ENCODE data around the gene MRPL55.

The MRPL55 gene

DNA sequence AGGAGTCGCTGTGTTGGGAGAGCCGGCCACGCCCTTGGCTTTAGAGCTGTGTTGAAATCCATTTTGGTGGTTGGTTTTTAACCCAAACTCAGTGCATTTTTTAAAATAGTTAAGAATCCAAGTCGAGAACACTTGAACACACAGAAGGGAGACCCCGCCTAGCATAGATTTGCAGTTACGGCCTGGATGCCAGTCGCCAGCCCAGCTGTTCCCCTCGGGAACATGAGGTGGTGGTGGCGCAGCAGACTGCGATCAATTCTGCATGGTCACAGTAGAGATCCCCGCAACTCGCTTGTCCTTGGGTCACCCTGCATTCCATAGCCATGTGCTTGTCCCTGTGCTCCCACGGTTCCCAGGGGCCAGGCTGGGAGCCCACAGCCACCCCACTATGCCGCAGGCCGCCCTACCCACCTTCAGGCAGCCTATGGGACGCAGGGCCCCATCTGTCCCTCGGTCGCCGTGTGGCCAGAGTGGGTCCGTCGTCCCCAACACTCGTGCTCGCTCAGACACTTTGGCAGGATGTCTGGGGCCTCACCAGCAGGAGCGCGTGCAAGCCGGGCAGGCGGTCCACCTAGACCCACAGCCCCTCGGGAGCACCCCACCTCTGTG is 10.7 kb downstream of the MRPL55 start:
- no peak for DNase-seq

- DNase-seq: no peak
These were observed 11.6 kb downstream of the MRPL55 start for GRCh38 chr1:228097333-228098081.

GRCh38 chr1:228096416-228097332 is 12.4 kb downstream of the MRPL55 start:
- DNase-seq: no peak

- DNase-seq: no peak
These were observed 13.2 kb downstream of the MRPL55 start for GRCh38 chr1:228095938-228096337.

DNA sequence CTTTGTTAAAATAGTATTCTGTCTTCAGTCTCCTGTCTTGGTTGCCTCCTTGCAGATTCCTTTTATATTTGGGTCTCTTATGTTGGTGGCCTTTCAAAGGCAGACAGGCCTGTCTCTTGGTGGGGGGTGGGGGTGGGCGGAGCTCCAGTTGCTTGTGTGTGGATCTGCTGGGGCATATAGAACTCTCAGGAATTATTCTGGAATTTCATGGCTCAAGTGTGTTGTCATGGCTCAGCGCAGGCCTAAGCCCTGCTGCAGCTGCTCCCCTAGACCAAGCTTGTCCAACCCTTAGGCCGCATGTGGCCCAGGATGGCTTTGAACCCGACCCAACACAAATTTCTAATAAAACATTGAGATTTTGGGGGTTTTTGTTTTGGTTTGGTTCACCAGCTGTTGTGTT is 13.9 kb downstream of the MRPL55 start:
- DNase-seq: no peak

DNA sequence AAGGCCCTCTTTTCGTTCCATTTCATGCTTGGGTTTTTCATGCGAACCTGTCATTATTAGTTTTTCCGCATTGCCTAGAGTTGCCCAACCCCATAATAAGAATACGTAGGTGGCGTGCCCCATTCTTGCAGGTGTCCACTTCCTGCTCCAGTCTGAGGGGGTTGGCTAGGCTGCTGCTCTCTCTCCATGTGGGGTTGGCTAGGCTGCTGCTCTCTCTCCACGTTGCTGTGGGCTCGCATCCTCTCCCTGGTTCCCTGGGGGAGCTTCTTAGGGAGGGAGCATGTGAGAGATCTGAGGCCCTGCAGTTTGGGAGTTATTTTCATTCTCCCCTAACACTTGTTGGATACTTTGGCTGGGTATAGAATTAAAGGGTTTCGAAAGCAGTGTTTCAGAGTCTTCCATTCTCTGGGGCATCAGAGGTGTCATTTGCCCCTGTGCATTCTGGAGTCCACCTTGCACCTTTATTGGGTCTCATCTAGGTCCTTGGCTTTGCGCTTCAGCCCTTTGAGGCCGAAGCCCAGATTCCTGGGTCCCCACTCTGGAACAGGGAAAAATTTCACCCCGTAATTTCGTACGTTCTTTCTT is 14.6 kb downstream of the MRPL55 start:
- DNase-seq: no peak

DNA sequence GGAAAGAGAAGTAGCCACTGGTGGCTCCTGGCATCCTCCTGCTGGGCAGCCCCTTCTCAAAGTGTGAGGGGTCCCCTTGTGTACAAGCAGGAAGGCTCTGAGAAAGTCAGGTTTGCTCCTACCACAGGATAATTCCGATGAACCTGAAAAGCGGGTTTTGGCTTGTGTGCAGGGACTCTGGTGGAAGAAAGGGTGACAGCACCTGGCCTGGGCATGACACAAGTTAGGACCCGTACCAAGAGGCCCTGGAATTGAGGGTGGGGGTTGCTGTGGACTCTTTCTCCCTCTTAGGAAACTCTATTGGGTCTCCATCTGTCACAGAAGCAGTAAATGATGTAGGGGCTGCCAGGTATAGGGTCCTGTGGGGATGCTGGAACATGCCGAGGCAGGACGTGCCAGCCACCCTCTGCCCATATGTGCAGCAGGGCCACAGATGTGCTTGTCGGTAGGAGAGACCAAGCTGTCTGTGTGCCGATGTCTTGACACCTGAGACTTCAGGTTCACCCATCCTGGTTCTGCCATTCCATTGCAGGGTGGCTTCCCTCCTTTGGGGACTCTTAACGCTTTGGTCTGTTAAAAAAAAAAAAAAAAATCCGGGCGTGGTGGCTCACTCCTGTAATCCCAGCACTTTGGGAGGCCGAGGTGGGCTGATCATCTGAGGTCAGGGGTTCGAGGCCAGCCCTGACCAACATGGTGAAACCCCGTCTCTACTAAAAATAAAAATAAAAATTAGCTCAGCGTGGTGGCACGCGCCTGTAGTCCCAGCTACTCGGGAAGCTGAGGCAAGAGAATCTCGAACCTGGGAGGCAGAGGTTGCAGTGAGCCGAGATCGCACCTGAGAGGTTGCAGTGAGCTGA is 15.8 kb downstream of the MRPL55 start:
- DNase-seq: no peak

GRCh38 chr1:228092342-228093049 is 16.6 kb downstream of the MRPL55 start:
- no peak for DNase-seq

GRCh38 chr1:228091084-228091483 is 18.0 kb downstream of the MRPL55 start:
- DNase-seq: no peak

DNA sequence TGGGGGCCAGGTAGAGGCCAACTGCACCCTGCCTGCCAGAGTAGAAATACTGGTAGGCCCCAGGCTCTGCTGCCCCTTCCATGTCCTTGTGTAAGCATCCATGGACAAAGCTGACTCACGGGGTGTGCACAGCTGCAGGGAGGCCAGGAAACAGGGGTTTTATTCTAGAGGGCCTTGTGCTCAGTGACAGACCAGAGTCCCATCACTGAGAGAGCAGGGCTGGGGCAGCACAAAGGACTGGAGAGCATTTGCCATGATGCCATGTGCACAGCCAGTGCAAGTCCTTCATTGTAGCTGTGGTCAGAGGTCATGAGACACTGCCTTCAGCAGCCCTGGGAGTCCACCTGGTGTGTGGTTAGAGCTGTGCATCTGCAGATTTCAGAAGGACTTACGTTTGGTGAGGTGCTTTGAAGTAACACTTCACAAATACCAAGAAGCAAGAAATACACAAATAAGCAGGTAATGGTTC is 18.5 kb downstream of the MRPL55 start:
- no peak for DNase-seq

- DNase-seq: no peak
These were observed 19.3 kb downstream of the MRPL55 start for GRCh38 chr1:228089519-228090380.

GRCh38 chr1:228088586-228089498 is 20.3 kb downstream of the MRPL55 start:
- DNase-seq: no peak

DNA sequence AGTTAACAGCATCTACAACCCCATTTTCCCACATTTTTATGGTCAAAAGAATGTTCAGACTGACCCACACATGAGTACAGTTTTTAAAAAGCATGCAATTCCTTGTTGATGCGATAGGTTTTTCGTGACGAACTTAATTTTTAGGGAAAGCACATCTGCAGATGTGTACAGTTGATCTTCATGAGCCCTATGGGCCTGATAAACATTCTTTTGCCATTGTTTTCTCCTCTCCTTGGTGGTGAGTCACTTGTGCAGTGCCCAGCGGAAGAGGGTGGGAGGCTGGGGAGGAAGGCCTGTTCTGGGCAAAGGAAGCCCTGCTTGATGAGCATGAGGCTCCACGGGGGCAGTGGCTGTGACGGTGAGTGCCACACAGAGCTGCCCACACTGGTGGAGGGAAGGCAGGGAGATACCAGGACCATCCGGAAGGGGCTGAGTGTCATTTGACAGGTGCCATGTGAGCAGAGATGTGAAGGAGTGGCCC is 21.3 kb downstream of the MRPL55 start:
- DNase-seq: no peak

DNA sequence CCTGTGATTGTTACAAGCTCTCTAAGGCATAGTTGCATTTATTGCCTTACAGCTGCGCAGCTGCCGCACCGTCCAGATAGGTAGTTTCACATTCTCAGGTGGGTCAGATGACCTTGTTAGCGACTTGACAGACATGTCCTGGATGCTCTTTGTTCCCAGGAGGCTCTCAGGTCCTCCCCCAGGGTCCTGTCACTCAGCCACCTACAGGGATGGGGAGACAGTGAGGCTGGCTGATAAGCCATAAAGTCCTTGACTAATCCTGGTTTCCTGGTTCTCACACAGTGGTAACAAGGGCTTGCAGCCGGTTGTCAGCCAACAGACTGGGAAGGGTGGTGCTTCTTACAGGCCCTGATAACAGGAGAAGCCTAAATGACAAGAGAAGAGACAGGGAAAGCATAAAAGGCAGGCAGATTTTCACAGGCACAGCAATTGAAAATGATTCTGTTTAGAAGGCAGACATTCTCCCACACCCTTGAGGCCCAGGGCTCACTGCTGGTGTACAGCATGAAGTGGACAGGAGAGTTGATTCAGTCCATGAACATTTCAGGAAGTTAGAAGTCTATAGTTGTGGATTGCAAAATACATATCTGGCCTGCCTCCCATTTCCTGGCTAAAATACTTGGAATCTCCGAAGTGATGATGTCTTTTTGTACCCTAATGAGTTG is 23.7 kb downstream of the MRPL55 start:
- DNase-seq: no peak

DNA sequence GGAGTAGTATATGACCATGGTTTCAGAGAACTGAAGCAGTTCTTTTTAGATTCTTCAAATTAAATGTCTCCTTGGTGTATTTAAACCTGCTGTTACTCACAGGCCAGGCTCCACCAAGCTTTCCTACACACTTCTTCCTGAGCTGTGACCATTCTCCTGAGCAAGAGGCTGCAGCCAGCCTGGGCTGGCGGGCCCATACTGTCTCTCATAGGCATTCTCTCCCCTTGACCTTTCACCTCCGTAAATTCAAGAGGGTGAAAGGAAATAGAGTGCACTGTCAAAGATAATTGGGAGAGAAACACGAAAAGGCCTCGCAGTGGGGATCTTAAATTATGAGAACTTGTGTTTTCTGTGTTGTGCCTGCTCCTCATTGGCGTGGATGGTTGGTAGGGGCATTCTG is 24.3 kb downstream of the MRPL55 start:
- DNase-seq: no peak

- no peak for DNase-seq
These were observed 24.8 kb downstream of the MRPL55 start for GRCh38 chr1:228084325-228084724.

GRCh38 chr1:228083871-228084278 is 25.2 kb downstream of the MRPL55 start:
- DNase-seq: no peak

Measured in cortex of kidney (tissue), 1 donor.